SW480 (cell line): ENCODE measurements around the gene SIVA1.
"Not testable (repeated sequence)": the region's sequence is repeated elsewhere in the genome, so short reads cannot be mapped to it uniquely, and the experiment has no call there.

Source experiments
- DNase-seq: peaks from one replicate; pipeline ENCODE4 v3.0.0-alpha.2; 2016; ENCODE audit warnings: low spot score

The SIVA1 gene

GRCh38 chr14:104734991-104735779, 17.8 kb upstream of the SIVA1 start:
- peak; percentile 52 for DNase-seq

GRCh38 chr14:104735830-104736642, 16.9 kb upstream of the SIVA1 start:
- DNase-seq: no peak

- DNase-seq: no peak
Measured at GRCh38 chr14:104738375-104739019, 14.4 kb upstream of the SIVA1 start.

DNA sequence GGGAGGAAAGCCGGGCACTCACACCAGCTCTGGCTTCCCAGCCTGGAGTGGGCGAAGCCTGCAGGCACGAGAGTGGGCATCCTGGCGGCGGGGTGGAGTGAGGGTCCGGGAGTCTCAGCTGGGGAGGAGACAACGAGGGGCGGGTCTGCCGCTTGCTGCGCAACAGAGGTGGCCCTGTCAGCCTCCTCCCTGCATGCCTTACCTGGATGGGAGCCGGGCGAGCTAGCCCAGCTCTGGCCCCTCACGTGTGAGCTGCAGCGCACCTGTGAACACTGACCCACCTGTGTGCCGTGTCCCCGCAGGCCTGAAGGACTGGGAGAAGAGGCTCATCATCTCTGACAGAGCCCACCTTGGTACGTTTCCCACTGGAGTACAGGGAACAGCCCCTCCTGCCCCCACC, 13.9 kb upstream of the SIVA1 start:
- no peak for DNase-seq

DNA sequence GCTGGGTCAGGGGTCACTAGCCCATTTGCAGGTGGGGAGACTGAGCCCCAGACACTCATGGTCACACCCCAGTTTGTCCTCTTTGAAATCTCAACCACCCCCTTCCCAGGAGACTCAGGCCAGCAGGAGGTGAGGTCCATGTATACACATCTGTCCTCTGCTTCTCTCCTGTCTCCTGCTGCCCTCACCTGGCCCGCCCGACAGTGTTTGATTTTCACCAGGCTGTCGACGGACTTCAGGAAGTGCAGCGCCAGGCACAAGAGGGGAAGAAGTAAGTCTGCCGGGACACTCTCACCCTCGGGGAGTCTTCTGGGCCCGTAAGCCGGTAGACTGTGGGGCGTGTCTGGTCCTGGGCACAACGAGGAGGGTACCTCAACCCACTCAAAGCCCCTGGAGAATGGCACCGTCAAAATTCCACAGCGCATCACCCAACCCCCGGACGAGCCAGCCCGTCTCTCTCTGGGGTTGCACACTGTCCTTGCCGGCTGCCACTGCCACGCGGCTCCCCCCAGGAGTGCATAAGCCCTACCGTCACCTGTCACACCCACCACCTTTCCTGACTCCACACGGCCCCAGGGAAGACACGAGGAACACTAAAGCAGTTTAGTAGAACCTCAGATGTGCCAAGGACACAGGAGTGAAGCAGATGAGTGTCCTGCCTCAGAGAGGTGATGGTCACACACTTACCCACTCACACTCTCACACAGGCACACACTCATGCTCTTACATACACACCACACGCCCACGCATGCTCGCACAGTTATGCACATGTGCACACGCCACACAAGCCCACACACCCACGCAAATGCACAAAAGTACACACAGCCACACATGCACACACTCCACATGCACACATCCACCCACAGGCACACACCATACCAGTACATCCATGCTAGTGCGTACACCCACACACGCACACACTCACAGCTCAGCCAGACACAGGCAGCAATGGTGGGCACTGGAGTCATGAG, 13.1 kb upstream of the SIVA1 start:
- DNase-seq: no peak

DNA sequence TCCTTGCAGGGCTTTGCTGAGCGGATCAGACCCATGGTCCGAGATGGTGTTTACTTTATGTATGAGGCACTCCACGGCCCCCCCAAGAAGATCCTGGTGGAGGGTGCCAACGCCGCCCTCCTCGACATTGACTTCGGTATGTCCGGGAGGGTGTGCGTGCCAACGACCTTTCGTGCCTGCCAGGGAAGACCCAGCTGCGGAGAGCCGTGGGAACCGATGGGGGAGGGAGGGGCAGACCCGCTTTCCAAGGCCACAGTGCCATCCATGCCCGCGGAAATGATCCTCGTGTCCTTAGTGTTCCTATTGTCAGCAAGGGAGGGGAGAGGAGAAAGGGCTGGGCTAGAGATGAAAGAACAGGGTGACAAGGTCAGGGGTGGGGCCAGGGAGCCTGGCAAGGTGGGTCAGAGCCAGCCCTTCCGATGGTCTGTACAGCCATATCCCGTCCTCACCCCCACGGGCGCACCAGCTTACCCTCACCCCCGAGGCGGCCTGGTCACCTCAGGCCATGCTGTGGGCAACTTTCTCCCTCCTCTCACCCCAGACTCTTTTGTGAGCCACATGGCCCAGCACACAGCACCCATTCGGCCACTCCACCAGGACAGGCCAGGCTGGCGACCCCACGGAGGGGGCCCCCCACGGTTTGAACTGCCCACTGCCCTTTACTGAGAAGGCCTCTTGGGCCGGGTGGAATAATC, 11.7 kb upstream of the SIVA1 start:
- DNase-seq: peak; percentile 28

- no peak for DNase-seq
Measured at GRCh38 chr14:104741803-104742251, 11.1 kb upstream of the SIVA1 start.

DNA sequence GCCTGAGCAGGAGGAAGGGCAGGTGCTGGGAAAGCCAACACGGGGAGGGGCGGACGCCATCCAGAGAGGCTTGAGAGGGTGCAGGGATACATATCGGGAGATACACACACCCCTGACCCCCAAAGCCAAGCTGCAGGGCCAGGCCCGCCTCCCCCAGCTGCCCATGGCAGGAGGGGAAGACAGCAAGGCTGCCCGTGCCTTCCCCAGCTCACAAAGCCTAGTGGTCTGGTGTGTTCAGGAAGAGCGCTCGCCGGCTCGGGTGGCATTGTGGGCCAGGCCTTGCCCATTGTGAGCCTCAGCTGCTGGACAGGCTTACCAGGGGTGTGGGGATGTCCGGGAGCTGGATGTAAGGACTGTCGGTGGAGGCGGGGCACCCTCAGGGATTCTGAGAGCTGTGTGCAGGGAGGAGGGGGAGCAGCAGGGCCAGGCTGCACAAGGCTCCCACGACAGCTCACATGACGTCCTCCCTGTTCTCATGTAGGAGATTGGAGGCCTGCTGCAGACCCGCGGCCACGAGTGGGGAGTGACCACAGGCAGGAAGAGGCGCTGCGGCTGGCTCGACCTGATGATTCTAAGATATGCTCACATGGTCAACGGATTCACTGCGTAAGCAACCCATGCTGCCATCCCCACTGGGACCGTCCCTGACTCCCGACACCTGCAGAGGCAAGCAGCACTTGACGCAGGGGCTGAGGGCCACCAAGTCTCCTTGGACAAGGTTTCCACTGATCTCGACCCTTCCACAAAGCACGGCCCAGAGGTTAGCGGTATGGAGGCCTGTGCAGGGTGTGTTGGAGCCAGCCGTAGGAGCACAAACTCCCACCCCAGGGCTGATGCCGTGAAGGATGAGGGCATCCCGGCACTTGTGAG, 10.1 kb upstream of the SIVA1 start:
- DNase-seq: no peak

DNA sequence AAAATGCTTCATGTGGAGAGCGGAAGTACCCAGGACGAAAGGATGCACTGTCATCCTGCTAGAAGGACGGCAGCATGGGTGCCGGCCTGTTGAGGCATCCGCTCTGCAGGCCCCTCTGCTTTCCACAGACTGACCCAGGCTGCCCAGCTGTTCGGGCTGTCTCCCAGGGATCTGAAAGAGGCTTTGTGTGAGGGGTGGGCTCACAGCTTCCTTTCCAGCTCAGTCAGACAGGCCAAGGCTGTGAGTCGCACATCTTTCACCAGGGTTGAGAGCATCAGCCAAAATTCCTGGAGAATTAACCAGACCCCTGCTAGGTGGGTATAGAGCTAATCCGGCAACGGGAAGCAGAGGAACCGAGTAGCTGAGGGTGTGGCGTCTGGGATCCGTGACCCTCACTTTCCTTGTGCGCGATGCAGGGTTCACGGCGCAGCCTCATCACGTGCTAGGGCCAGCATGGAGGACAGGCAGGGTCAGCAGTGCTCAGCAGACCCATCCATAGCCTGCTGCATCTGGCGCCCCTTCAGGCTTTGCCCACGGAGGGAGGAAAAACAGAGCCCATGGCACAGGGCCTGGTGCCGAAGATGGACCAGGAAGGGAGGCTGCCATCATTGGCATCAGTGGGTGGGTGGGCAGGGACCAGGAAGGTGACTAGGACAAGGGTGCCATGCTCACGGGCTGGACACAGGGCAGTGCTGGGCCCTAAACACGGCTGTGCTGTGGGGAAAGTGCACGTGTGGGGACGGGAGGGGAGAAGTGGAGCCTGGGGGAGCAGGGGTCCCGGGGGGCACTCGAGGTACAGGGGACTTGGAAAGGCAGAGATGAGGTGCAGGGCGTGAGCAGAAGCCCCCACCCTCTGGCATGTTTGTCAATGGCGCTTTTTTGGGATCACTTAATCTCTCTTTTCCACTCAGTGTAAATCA, 9.2 kb upstream of the SIVA1 start:
- no peak for DNase-seq

DNA sequence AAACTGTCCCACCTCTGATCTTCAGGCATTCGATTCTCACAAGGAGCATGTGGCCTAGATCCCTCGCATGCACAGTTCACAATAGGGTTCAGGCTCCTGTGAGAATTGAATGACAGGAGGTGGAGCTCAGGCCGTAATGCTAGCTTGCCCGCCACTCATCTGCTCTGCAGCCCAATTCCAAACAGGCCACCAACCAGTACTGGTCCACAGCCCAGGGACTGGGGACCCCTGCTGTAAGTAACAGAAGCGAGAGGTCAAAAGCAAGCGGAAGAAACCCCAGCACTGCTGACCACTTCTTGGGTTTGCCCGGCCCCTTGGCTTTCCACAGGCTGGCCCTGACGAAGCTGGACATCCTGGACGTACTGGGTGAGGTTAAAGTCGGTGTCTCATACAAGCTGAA, 8.5 kb upstream of the SIVA1 start:
- DNase-seq: no peak

DNA sequence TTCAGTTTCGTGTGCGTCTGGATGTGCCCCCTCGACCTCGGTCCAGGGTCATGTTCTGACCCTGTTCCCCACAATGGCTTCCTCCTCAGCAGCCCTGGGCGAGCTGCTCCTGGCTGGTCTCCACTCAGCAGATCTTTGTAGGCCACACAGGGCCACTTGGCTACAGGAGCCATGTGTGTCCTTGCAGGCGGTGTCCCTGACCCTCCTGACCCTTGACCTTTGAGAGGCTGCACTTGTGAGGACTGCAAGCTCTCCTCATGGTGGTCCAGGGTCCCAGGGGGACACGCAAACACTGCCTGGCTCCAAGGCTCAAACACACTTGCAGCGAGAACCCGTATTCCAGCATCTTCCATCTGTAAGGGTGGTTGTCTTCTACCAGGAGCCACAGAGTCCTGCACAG, 7.5 kb upstream of the SIVA1 start:
- DNase-seq: no peak

GRCh38 chr14:104746071-104746545, 6.8 kb upstream of the SIVA1 start:
- no peak for DNase-seq

GRCh38 chr14:104746934-104747481, 5.9 kb upstream of the SIVA1 start:
- DNase-seq: no peak

- no peak for DNase-seq
Measured at GRCh38 chr14:104747876-104748275, 5.1 kb upstream of the SIVA1 start.

DNA sequence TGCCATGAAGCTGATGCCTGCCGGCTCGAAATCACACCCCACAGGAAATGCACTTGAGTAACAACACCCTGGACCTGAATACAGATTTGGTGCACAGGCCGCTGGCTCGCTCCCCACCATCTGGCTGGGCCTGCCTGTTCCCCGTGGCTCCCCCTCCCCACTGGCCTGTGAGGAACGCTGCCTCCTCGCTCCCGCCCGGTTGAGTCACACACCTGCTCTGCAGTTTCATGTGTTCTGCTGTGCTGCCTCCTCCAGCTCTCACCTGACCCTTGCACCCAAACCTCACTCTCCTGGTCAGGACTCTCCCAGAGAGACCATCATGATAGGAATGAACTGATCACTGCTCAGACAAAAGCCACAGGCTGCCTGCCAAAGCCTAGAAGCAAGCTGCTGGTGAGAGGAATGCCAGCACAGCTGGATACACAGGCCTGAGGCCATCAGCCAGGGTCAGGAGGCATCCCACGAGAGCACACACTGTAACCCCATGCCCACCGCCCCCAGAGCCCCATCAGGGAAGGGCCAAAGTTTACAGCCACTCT, 3.8 kb upstream of the SIVA1 start:
- DNase-seq: peak; percentile 60

DNA sequence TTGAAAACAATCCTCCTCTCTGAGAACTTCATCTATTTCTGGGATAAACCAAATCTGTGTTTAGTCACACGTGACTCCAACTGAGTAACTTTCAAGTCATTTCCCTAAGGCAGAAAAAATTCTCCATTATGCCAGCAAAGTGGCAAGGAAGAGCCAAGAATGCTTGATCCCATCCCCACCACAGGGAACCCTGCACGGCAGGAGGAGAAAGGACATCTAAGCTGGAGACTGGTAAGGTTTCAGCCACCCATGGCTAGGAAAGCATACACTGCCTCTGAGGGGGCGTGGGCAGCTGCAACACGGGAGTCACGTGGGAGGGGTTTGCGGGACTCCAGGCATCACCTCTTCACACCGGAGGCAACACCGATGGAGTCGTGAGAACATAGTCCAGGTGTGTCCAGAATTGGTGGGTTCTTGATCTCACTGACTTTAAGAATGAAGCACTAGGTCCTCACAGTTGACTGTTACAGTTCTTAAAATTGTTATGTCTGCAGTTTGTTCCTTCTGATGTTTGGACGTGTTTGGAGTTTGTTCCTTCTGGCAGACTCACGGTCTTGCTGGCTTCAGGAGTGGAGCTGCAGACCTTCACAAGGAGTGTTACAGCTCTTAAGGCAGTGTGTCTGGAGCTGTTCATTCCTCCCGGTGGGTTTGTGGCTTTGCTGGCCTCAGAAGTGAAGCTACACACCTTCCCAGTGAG, 2.7 kb upstream of the SIVA1 start:
- DNase-seq: no peak

- DNase-seq: not testable (repeated sequence)
Measured at GRCh38 chr14:104750753-104751057, 2.2 kb upstream of the SIVA1 start.
